Epithelial cell of esophagus (primary cell): ENCODE data around the gene DLGAP1.

Source experiments
- DNase-seq: peaks from one replicate; pipeline ENCODE4 v3.0.0; 2010; ENCODE audit warnings: low read depth
- H3K4me3 ChIP-seq: 2 replicates; pipeline ENCODE4 v1.5.1; 2011; ENCODE audit warnings: mild to moderate bottlenecking, low read length, control low read depth
- CTCF ChIP-seq: IDR thresholded peaks from 2 replicates; pipeline ENCODE4 v1.5.1; 2011; ENCODE audit warnings: low read depth, mild to moderate bottlenecking, low read length, control low read depth, inconsistent platforms; ENCODE audit not compliant: insufficient read depth; ENCODE audit errors: missing control alignments

The DLGAP1 gene

DNA sequence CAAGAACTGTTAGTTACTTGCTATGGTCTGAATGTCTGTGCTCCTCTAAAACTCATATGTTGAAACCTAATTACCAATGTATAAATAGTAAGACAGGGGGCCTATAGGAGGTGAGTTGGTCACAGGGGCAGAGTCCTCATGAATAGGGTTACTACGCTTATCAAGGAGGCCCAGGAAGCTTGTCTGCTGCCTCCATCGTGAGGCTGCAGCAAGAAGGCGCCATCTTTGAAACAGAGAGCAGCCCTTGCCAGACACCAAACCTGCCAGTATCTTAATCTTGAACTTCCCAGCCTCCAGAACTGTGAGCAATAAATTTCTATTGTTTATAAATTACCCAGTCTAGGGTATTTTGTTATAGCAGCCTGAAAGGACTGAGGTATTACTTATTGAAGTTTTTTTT lies 926.0 kb downstream of the DLGAP1 start:
- no peak for DNase-seq
- H3K4me3 ChIP-seq = no peak overlapping the region
- no peak for TF ChIP-seq CTCF

- H3K4me3 ChIP-seq = no peak overlapping the region
- TF ChIP-seq CTCF = no peak
- no peak for DNase-seq
These were observed 926.9 kb downstream of the DLGAP1 start for GRCh38 chr18:3528231-3528630.

DNA sequence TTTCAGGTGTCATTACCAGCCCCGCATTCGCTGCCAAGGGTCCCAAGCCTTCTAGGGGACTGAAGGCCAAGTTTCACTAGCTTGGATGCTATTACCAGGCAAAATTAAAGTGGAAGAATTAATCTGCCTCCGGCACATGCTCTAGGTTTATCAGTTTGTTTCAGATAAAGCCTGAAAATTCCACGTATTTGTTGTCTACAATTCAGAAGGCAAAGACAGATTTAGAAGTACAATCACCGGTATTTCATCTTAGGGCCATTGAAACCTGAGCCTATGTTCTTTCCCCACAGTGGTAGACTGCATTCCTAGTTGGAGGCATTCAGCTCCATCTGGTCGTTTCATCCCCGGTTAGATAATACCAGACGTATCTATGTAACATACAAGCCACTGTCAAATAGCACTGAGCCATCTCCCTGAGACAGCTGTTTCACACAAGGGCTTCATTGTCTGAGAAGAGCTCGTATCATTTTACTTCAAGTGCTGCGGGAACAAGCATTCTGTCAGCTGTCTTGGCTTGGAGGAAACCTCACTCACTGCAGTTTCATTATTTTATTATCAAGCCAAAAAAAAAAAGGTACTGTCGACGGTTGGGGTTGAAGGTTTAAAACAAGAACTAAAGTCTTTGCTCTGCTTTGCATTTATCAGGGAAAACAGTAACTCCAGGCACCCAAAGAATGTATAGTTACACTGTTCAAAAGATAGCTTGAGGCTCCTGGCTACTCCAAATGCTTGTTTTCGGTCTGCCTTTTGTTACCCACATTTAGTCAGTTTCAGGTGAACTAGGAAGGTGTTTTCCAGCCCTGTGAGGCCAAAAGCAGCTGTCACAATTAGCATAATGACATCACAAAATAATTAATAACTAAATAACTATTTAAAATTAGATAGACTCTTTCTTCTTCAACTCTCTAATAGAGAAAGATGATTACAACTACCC lies 928.4 kb downstream of the DLGAP1 start:
- no peak overlapping the region for H3K4me3 ChIP-seq
- no peak for TF ChIP-seq CTCF
- no peak for DNase-seq

- H3K4me3 ChIP-seq = no peak overlapping the region
- DNase-seq = no peak
These were observed 929.2 kb downstream of the DLGAP1 start for GRCh38 chr18:3525870-3526420.

DNA sequence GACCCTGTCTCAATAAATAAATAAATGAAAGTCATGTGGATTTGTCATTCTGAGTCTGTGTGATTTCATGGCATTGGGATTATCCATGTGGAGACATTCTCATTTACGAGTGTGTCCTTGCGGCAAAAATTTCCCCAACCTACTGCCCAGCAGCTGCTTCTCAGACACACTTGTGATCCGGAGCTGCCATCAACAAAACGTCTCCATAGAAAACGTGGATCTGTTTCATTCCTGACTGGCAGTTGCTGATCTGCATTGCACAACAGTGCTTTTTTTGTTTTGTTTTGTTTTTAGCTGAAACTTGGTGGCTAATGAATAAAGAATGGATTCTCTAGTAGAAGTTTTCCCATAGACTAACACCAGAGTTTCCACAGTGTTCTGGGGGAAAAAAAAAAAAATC lies 930.4 kb downstream of the DLGAP1 start:
- no peak for TF ChIP-seq CTCF
- no peak for DNase-seq
- H3K4me3 ChIP-seq = no peak overlapping the region

More at GRCh38 chr18:3525870-3526420, 929.2 kb downstream of the DLGAP1 start:
- TF ChIP-seq CTCF = no peak

DNA sequence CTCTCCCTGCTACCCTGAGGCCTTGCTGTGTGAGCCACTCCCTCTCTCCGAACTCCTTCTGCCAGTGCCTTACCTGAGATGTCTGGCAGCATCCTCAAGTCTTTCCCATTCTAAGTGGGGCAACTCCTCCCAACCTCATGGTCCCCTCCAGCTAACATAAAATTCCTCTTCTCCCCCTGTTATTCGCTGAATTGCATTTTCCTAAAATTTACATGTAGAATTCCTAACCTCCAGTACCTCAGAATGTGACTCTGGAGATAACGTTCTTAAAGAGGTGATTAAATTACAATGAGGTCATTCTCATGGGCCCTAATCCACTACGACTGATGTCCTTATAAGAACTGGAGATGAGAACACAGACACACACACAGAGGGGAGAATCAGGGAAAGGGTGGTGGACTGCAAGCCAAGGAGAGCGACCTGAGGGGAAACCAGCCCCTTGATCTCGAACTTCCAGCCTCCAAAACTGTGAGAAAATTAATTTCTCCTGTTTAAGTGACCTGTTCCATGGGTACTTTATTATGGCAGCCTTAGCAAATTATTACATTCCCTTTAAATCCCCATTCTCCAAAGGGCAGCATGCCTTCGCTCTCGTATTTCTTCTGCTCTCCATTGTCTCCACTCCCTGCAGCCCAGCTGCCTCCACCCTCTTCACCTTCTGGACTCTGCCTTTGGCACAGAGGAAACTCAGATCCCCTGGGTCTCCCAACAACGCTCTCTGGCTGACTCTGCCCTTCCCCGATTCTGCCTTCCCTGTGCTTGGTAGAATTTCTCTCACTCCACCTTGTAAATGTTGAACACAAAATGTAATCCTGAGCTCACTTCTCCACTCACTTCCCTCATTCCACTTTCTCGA lies 934.6 kb downstream of the DLGAP1 start:
- TF ChIP-seq CTCF = no peak
- H3K4me3 ChIP-seq = no peak overlapping the region
- no peak for DNase-seq
